PC-9 (cell line): ENCODE measurements around the gene DLL4.
"Not testable (repeated sequence)": the region's sequence is repeated elsewhere in the genome, so short reads cannot be mapped to it uniquely, and the experiment has no call there.

Experiments
- CTCF ChIP-seq: fragments of 200-600 bp; sonication (generic); conservative IDR thresholded peaks from 2 replicates; pipeline ENCODE4 v1.6.1; 2017; ENCODE audit warnings: mixed run types, antibody characterized with exemption, mild to moderate bottlenecking, moderate library complexity
- EZH2 ChIP-seq: fragments of 200-600 bp; sonication (generic); IDR thresholded peaks from 2 replicates; pipeline ENCODE4 v1.8.0; 2017; ENCODE audit warnings: antibody characterized with exemption, low read depth

GRCh38 chr15:40961740-40962139 lies 32.6 kb downstream of the DLL4 start:
- TF ChIP-seq CTCF, EZH2: not testable (repeated sequence)
